Small intestine (tissue), 7 donors: Measurements from ENCODE around the gene GDPD1. TPM values are rescaled to one million over a fixed set of nuclear protein-coding genes. Genes with fewer than 3 reads are reported as not detected.

Source experiments
- DNase-seq, 2 donors: peaks; one replicate each; pipeline versions ENCODE4 v3.0.0 to v3.0.0-alpha.2; 2013
- FAIRE-seq: peaks from 2 replicates; lab custom pipeline; 2012; peaks lifted over from hg19 to GRCh38; lab: Jason Lieb, UNC
- H3K27ac ChIP-seq, 3 donors: one replicate each; pipeline ENCODE4 v1.5.1; 2013; ENCODE audit warnings: low read length in 2 of 3, mild to moderate bottlenecking in 2 of 3, control low read depth in 1 of 3, inconsistent platforms in 1 of 3, low read depth in 1 of 3, moderate library complexity in 1 of 3
- H3K27me3 ChIP-seq, 3 donors: one replicate each; pipeline ENCODE4 v1.6.1; 2013; ENCODE audit warnings: low read length in 3 of 3, inconsistent platforms in 1 of 3; ENCODE audit not compliant: control insufficient read depth in 3 of 3, insufficient read depth in 3 of 3
- H3K36me3 ChIP-seq, 3 donors: one replicate each; pipeline ENCODE4 v1.6.1; 2013; ENCODE audit warnings: low read length in 3 of 3, inconsistent platforms in 1 of 3, low read depth in 1 of 3, mild to moderate bottlenecking in 1 of 3, moderate library complexity in 1 of 3; ENCODE audit not compliant: control insufficient read depth in 3 of 3, insufficient read depth in 2 of 3
- H3K4me1 ChIP-seq, 3 donors: one replicate each; pipeline ENCODE4 v1.6.1; 2013; ENCODE audit warnings: low read length in 2 of 3, inconsistent platforms in 1 of 3, low read depth in 1 of 3, mild to moderate bottlenecking in 1 of 3, moderate library complexity in 1 of 3; ENCODE audit not compliant: control insufficient read depth in 3 of 3, insufficient read depth in 2 of 3
- H3K4me3 ChIP-seq, 3 donors: one replicate each; pipeline ENCODE4 v1.5.1; 2013; ENCODE audit warnings: low read length in 3 of 3, control low read depth in 1 of 3, inconsistent platforms in 1 of 3, low read depth in 1 of 3, mild to moderate bottlenecking in 1 of 3, moderate library complexity in 1 of 3
- H3K9me3 ChIP-seq, 2 donors: one replicate each; pipeline ENCODE4 v1.6.1; 2013; ENCODE audit warnings: low read depth in 1 of 2, low read length in 1 of 2; ENCODE audit not compliant: control insufficient read depth in 2 of 2, insufficient read depth in 1 of 2
- WGBS, 3 donors: extraction: QIAGEN DNeasy Blood & Tissue Kit; methylation state at CpG; one replicate each; pipeline ENCODE4 v1.1.7; 2013; 5-methylcytosine and 5-hydroxymethylcytosine counted together
- polyA plus RNA-seq, 4 donors: library from polyadenylated mRNA; stranded (reverse) in 3 of 4; unstranded in 1 of 4; fragments of 200-250 nt in 3 of 4; fragments of 120-200 nt in 1 of 4; gene quantifications; one replicate each; pipeline versions ENCODE4 v1.2.1 to v1.2.3, GENCODE V29; 2013
- donor health status: healthy with polysubstance abuse.
- donor health status: control.
- donor health status: control.
- donor health status: Bipolar disorder and iron deficiency.
- donor health status: healthy.

Gene GDPD1
- polyA plus RNA-seq, 4 donors = 2.7 to 4.2 (median 3.9) TPM

DNA sequence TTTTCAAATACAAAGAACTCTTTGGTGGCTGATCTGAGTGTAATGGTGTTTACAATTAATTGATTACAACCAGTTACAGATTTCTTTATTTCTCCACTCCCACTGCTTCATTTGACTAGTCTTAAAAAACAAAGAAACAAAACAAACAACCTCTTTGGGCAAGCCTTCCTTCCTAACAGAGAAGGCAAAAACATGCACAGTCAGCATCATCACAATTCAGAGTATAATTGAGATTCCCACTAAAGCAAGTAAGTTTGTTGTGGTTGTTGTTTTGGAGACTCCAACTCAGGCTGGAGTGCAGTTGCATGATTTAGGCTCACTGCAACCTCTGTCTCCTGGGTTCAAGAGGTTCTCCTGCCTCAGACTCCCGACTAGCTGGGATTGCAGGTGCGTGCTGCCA lies 40.4 kb downstream of the GDPD1 start:
- Histone ChIP-seq H3K27me3 (no peaks in the 10 kb centered on the region), H3K36me3 (no peaks in the 10 kb centered on the region), H3K4me3 (no peak overlapping the region), H3K9me3 (no peaks in the 10 kb centered on the region), H3K27ac (no peak overlapping the region), H3K4me1 (no peaks in the 10 kb centered on the region)
- WGBS, 3 donors = 93 to 98% (median 97%) methylated on average over 2 of the region's 2 CpGs
- DNase-seq (no peak), FAIRE-seq (no peak)

DNA sequence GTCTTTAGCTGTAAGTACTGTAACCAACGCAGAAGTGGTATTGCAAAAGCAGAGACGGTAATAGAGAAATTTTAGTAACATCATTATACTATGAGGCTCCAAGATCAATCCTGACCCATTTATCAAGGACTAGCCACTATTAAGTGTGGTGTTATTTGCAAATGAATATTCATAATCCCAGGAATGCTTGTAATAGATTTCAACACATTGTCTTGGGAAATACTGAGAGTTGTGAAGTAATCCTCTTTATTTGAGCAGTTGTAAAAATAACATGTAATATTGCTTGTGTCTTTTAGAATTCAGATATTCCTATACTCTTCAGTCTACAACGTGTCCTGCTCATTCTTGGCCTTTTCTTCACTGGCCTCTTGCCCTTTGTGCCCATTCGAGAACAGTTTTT lies 46.4 kb downstream of the GDPD1 start:
- Histone ChIP-seq H3K27ac (no peak overlapping the region), H3K36me3 (no peaks in the 10 kb centered on the region), H3K4me3 (no peak overlapping the region), H3K4me1 (no peaks in the 10 kb centered on the region), H3K9me3 (no peaks in the 10 kb centered on the region), H3K27me3 (no peaks in the 10 kb centered on the region)
- FAIRE-seq = no peak
- peak in 1 of 2 donors; percentile 7 for DNase-seq
- 88 to 91% (median 90%) methylated on average over 4 of the region's 4 CpGs for WGBS, 3 donors

DNA sequence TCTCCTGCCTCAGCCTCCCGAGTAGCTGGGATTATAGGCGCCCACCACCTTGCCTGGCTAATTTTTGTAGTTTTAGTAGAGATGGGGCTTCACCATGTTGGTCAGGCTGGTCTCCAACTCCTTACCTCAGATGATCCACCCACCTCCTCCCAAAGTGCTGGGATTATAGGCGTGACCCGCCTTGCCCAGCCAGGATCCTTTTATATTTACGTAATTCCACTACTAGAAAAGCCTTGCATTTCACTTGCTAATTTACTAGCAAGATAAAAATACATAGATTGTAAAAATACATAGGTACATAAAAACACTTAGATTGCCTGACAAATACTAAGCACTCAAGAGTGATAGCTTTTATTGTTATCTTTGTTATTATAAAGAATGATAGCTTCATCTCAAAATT lies 47.5 kb downstream of the GDPD1 start:
- H3K9me3 ChIP-seq = no peaks in the 10 kb centered on the region
- 91 to 94% (median 93%) methylated on average over 5 of the region's 5 CpGs for WGBS, 3 donors
- no peak for FAIRE-seq
- H3K27ac ChIP-seq = no peak overlapping the region
- DNase-seq = no peak
- no peaks in the 10 kb centered on the region for H3K4me1 ChIP-seq
- peaks cover 0 to under 1% (median 0%) of the 10 kb centered on the region in 3 donors for H3K36me3 ChIP-seq
- H3K4me3 ChIP-seq = no peak overlapping the region
- no peaks in the 10 kb centered on the region for H3K27me3 ChIP-seq

DNA sequence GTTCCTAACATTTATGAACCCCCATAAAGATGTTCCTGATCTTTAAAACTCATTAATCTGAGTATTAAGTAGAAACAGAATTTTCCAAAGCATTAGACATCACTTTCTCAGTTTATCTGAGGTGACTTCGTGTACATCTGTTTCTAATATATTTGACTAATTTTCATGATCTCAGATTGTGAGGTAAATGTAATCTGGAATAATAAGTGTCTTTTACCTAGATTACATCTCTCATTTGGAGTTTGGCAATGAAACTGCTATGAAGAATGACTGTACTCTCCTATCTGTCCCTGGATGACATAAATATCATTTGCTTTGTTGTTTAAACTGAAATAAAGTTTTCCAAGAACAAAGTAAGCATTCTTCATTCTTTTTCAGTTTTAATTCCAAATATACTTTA lies 55.3 kb downstream of the GDPD1 start:
- H3K27me3 ChIP-seq = no peaks in the 10 kb centered on the region
- DNase-seq (no peak), FAIRE-seq (no peak)
- no peaks in the 10 kb centered on the region for H3K4me1 ChIP-seq
- H3K4me3 ChIP-seq = no peak overlapping the region
- WGBS, 3 donors = 83 to 92% (median 84%) methylated on average over 1 of the region's 1 CpG
- no peak overlapping the region for H3K27ac ChIP-seq
- H3K9me3 ChIP-seq = no peaks in the 10 kb centered on the region
- H3K36me3 ChIP-seq = peaks cover 0 to 2% (median 0%) of the 10 kb centered on the region in 3 donors

DNA sequence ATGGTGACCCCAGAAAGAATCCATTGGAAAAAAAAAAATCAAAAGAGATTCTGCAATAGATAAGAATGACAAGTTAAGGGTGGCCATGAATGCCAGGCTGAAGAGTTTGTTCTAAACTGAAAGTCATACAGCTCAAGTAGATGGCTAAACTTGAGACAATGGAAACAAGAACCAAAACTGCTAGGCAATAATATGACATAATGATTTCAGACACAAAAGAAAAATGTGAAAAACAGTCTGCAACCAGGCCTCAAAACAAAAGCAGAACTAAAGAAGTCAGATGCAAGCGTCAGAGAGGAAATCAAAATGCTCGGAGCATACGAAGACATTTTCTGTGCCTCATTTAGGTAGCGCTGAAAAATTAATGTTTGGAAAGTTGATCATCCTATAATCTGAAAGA lies 56.7 kb downstream of the GDPD1 start:
- FAIRE-seq (no peak), DNase-seq (no peak)
- Histone ChIP-seq H3K4me1 (no peaks in the 10 kb centered on the region), H3K27ac (peak overlapping the region in 1 of 3 donors; percentile 44), H3K27me3 (no peaks in the 10 kb centered on the region), H3K9me3 (no peaks in the 10 kb centered on the region), H3K4me3 (no peak overlapping the region), H3K36me3 (peaks cover 0 to 2% (median 0%) of the 10 kb centered on the region in 3 donors)
- 78 to 92% (median 82%) methylated on average over 4 of the region's 4 CpGs for WGBS, 3 donors

DNA sequence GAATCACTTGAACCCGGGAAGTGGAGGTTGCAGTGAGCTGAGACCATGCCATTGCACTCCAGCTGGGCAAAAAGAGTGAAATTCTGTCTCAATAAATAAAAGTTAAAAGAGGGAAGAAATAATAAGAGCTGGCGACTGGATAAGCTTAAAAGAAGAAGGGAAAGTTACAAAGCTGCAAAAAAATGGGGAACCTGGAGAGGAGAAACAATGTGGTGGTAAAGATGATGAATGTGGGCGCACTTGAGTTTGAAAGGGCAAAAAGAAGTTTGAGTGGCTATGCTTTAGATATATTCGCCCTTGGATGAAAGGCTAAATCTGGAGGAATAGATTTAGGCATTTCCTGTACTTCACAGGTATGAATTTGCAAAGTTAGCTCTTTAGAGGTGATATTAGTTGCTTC lies 58.1 kb downstream of the GDPD1 start:
- no peak overlapping the region for H3K4me3 ChIP-seq
- 87 to 96% (median 91%) methylated on average over 4 of the region's 4 CpGs for WGBS, 3 donors
- DNase-seq (no peak), FAIRE-seq (no peak)
- no peaks in the 10 kb centered on the region for H3K4me1 ChIP-seq
- H3K36me3 ChIP-seq = no peaks in the 10 kb centered on the region
- H3K27me3 ChIP-seq = no peaks in the 10 kb centered on the region
- H3K9me3 ChIP-seq = no peaks in the 10 kb centered on the region
- no peak overlapping the region for H3K27ac ChIP-seq

DNA sequence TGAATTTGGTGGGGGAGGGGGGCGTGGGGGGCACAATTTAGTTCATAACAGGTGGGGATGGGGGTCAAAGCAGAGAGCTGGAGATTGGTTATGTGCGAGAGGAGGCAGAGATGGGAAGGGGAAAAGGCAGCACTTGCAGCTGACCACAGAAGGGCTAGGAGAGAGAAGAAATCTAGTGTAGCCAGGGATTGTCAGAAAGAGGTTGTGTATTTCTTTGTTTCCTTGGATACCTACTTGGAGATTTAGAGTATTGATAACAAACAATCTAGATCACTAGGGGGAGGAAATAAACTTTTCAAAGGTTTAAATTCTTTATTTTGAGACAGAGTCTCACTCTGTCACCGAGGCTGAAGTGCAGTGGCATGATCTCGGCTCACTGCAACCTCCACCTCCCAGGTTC lies 64.0 kb downstream of the GDPD1 start:
- Histone ChIP-seq H3K36me3 (no peaks in the 10 kb centered on the region), H3K9me3 (no peaks in the 10 kb centered on the region), H3K27me3 (no peaks in the 10 kb centered on the region), H3K4me1 (no peaks in the 10 kb centered on the region), H3K27ac (no peak overlapping the region), H3K4me3 (no peak overlapping the region)
- DNase-seq = no peak
- 62 to 78% (median 68%) methylated on average over 4 of the region's 4 CpGs for WGBS, 3 donors
- FAIRE-seq = no peak

DNA sequence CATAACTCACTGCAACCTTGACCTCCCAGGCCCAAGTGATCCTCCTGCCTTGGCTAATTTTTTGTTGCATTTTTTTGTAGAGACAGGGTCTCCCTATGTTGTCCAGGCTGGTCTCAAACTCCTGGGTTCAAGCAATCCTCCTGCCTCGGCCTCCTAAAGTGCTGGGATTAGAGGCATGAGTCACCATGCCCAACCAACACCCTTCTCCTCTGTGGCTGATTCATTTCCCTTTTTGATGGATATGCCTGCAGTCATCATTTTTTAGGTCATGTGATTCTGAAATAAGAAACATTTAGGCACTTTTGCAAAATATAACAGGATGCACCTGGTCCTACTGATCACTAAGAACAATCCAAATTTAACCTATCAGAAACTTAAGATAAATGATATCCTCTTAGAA lies 67.1 kb downstream of the GDPD1 start:
- FAIRE-seq = no peak

DNA sequence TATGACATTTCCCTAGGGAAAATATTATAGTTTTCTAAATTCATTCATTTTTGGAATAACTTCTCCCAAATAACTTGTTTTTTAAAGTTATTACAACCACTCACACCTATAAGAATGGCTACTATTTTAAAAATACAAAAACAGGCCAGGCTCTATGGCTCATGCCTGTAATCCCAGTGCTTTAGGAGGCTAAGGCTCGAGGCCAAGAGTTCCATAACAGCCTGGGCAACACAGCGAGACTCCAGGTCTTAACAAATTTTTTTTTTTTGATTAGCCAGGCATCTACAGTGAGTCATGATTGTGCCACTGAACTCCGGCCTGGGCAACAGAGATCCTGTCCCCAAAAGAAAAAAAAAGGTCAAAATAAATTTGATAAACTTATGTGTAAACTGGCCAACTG lies 67.6 kb downstream of the GDPD1 start:
- Histone ChIP-seq H3K36me3 (no peaks in the 10 kb centered on the region), H3K9me3 (no peaks in the 10 kb centered on the region), H3K27ac (no peak overlapping the region), H3K4me3 (no peak overlapping the region), H3K4me1 (peaks cover 0 to 6% (median 3%) of the 10 kb centered on the region in 3 donors), H3K27me3 (no peaks in the 10 kb centered on the region)
- no peak for FAIRE-seq
- WGBS, 3 donors = 56 to 77% (median 70%) methylated on average over 3 of the region's 3 CpGs
- DNase-seq = peak in 1 of 2 donors; percentile 30

More for the DNA sequence above, 67.1 kb downstream of the GDPD1 start:
- no peak for DNase-seq
- Histone ChIP-seq H3K4me3 (no peak overlapping the region), H3K4me1 (peaks cover 0 to 6% (median 3%) of the 10 kb centered on the region in 3 donors), H3K36me3 (no peaks in the 10 kb centered on the region), H3K27me3 (no peaks in the 10 kb centered on the region), H3K9me3 (no peaks in the 10 kb centered on the region), H3K27ac (no peak overlapping the region)
- 36 to 62% (median 37%) methylated on average over 1 of the region's 1 CpG for WGBS, 3 donors
